Esophagus squamous epithelium (tissue), 5 donors: Measurements from ENCODE around the gene CNTN4. TPM values are rescaled to one million over a fixed set of nuclear protein-coding genes. Genes with fewer than 3 reads are reported as not detected.
"Not testable (repeated sequence)": the region's sequence is repeated elsewhere in the genome, so short reads cannot be mapped to it uniquely, and the experiment has no call there.

ENCODE experiments used
- DNase-seq: peaks from one replicate; lab custom pipeline; 2025; lab: John Stamatoyannopoulos, UW
- H3K27ac ChIP-seq, 4 donors: fragments of 200-600 bp; sonication (generic); one replicate each; pipeline ENCODE4 v1.5.1; 2016 to 2019; ENCODE audit warnings: mild to moderate bottlenecking in 1 of 4
- H3K27me3 ChIP-seq, 4 donors: fragments of 200-600 bp; sonication (generic); 1 replicate in 3 of 4; 2 replicates in 1 of 4; pipeline versions ENCODE4 v1.5.1 to v1.6.0; 2017 to 2021; ENCODE audit warnings: antibody characterized with exemption in 1 of 4
- H3K36me3 ChIP-seq, 3 donors: fragments of 200-600 bp; sonication (generic); one replicate each; pipeline ENCODE4 v1.5.1; 2016 to 2019
- H3K4me1 ChIP-seq, 3 donors: fragments of 200-600 bp; sonication (generic); one replicate each; pipeline ENCODE4 v1.5.1; 2017 to 2019
- H3K4me3 ChIP-seq, 4 donors: fragments of 200-600 bp; sonication (generic); 1 replicate in 3 of 4; 2 replicates in 1 of 4; pipeline ENCODE4 v1.5.1; 2016 to 2019; ENCODE audit warnings: mild to moderate bottlenecking in 2 of 4, moderate library complexity in 1 of 4
- H3K9me3 ChIP-seq, 3 donors: fragments of 200-600 bp; sonication (generic); one replicate each; pipeline ENCODE4 v1.5.1; 2016 to 2019
- CTCF ChIP-seq, 6 experiments: fragments of 450-650 bp in 4 of 6; fragments of 200-600 bp in 2 of 6; sonication (generic) in 2 of 6; IDR thresholded peaks; one replicate each; pipeline ENCODE4 v1.5.1; 2016 to 2019; ENCODE audit warnings: antibody characterized with exemption in 6 of 6, mild to moderate bottlenecking in 4 of 6, moderate library complexity in 4 of 6
- POLR2A ChIP-seq, 4 donors: fragments of 450-650 bp; IDR thresholded peaks; one replicate each; pipeline ENCODE4 v1.6.1; 2017; ENCODE audit warnings: antibody characterized with exemption in 4 of 4, mild to moderate bottlenecking in 4 of 4, moderate library complexity in 3 of 4
- WGBS, 2 donors: methylation state at CpG; one replicate each; pipeline ENCODE4 v1.1.5; 2018; 5-methylcytosine and 5-hydroxymethylcytosine counted together
- intact Hi-C: fragments of 100-400 bp; cut with DNase I; formaldehyde crosslinking; loops from one replicate; pipeline ENCODE4 v1.15.0; 2022
- total RNA-seq, 4 donors: library from RNA; depleted of rRNA; stranded (reverse); fragments of >200 nt; gene quantifications; one replicate each; pipeline ENCODE4 v1.1.0, GENCODE V29; 2016
- donor health status: DM: yes; HTN: yes; CAD: no.

The CNTN4 gene
- total RNA-seq, result 1 to 10 TPM in 2 of 4 donors, under 1 TPM in 2; 0.31 to 8.5 (median 3.5) TPM

- Histone ChIP-seq H3K27ac (peak within 1 kb of the TSS in 3 of 4 donors; percentile 1 to 83 (median 69)), H3K4me3 (peak within 1 kb of the TSS; percentile 28 to 74 (median 45)), H3K9me3 (no peaks in the 10 kb centered on the region), H3K36me3 (no peaks in the 10 kb centered on the region), H3K27me3 (peaks cover 0 to 79% (median 1%) of the 10 kb centered on the region in 4 donors), H3K4me1 (peaks cover 0 to 32% (median 3%) of the 10 kb centered on the region in 3 donors)
- intact Hi-C loops, result no loop called here
- no peak for DNase-seq
- TF ChIP-seq CTCF (IDR thresholded peaks at IDR 0.05) (no peak), POLR2A (IDR thresholded peaks at IDR 0.05) (no peak)
- 3% methylated on average over 12 of the region's 86 CpGs; no CpG with 5 or more reads in 1 of the 2 donors for WGBS, 2 donors
Measured at GRCh38 chr3:2098398-2099027, at the start of gene CNTN4. CNTN4 (plus strand) TSS chr3:2098866.

GRCh38 chr3:2061360-2061759, 37.3 kb upstream of the CNTN4 start:
- DNase-seq, result no peak
- no peak for TF ChIP-seq POLR2A (IDR thresholded peaks at IDR 0.05)
- TF ChIP-seq CTCF (IDR thresholded peaks at IDR 0.05), result no peak
- H3K4me3 ChIP-seq, result no peak overlapping the region
- no peaks in the 10 kb centered on the region for H3K4me1 ChIP-seq
- intact Hi-C loops, result no loop called here
- H3K36me3 ChIP-seq, result no peaks in the 10 kb centered on the region
- H3K27me3 ChIP-seq, result no peaks in the 10 kb centered on the region
- no peak overlapping the region for H3K27ac ChIP-seq
- 78 to 89% methylated on average over 4 of the region's 4 CpGs for WGBS, 2 donors
- H3K9me3 ChIP-seq, result no peaks in the 10 kb centered on the region

GRCh38 chr3:2071531-2071930, 27.1 kb upstream of the CNTN4 start:
- no peaks in the 10 kb centered on the region for H3K27me3 ChIP-seq
- no peaks in the 10 kb centered on the region for H3K4me1 ChIP-seq
- H3K27ac ChIP-seq, result no peak overlapping the region
- no peak for DNase-seq
- TF ChIP-seq POLR2A (IDR thresholded peaks at IDR 0.05), result no peak
- no peak for TF ChIP-seq CTCF (IDR thresholded peaks at IDR 0.05)
- intact Hi-C loops, result no loop called here
- no peaks in the 10 kb centered on the region for H3K36me3 ChIP-seq
- 76 to 77% methylated on average over 2 of the region's 2 CpGs for WGBS, 2 donors
- H3K9me3 ChIP-seq, result no peaks in the 10 kb centered on the region
- H3K4me3 ChIP-seq, result no peak overlapping the region

GRCh38 chr3:2078821-2079220, 19.8 kb upstream of the CNTN4 start:
- no peak overlapping the region for H3K4me3 ChIP-seq
- no peaks in the 10 kb centered on the region for H3K9me3 ChIP-seq
- DNase-seq, result no peak
- intact Hi-C loops, result no loop called here
- TF ChIP-seq POLR2A (IDR thresholded peaks at IDR 0.05) (no peak), CTCF (IDR thresholded peaks at IDR 0.05) (no peak)
- WGBS, 2 donors, result 41 to 57% methylated on average over 3 of the region's 3 CpGs
- H3K36me3 ChIP-seq, result no peaks in the 10 kb centered on the region
- no peaks in the 10 kb centered on the region for H3K4me1 ChIP-seq
- no peaks in the 10 kb centered on the region for H3K27me3 ChIP-seq
- no peak overlapping the region for H3K27ac ChIP-seq

- TF ChIP-seq CTCF (IDR thresholded peaks at IDR 0.05) (no peak), POLR2A (IDR thresholded peaks at IDR 0.05) (no peak)
- no peak for DNase-seq
- 68 to 72% methylated on average over 5 of the region's 5 CpGs for WGBS, 2 donors
- intact Hi-C loops, result no loop called here
- Histone ChIP-seq H3K36me3 (no peaks in the 10 kb centered on the region), H3K27ac (no peak overlapping the region), H3K4me3 (no peak overlapping the region), H3K27me3 (no peaks in the 10 kb centered on the region), H3K4me1 (no peaks in the 10 kb centered on the region), H3K9me3 (no peaks in the 10 kb centered on the region)
Measured at GRCh38 chr3:2082871-2083480, 15.7 kb upstream of the CNTN4 start.

GRCh38 chr3:2083558-2083957, 15.1 kb upstream of the CNTN4 start:
- DNase-seq, H3K4me3 ChIP-seq, intact Hi-C loops, H3K9me3 ChIP-seq, H3K27me3 ChIP-seq, H3K36me3 ChIP-seq, H3K27ac ChIP-seq, H3K4me1 ChIP-seq: not testable (repeated sequence)
- no CpG with 5 or more reads among the region's 40 CpGs for WGBS, 2 donors
